ENCODE measurements around the gene ZBTB32. TPM values are rescaled to one million over a fixed set of nuclear protein-coding genes. Genes with fewer than 3 reads are reported as not detected.
A peak's percentile ranks its signal among the peaks of the same experiment; 100 is the strongest.

ZBTB32 gene
- total RNA-seq, 6 experiments from 2014 or later: not detected

- DNase-seq: peak; percentile 61
- H3K4me3 Mint-ChIP-seq: peak within 1 kb of the TSS; percentile 92
These were observed 52.2 kb downstream of the ZBTB32 start, which contains the start of gene HSPB6 for GRCh38 chr19:35756377-35757230. Gene HSPB6, minus strand, starts transcription at chr19:35757029. Its CDS starts 21 bp downstream, at chr19:35757008.

GRCh38 chr19:35757231-35757748 lies 52.9 kb downstream of the ZBTB32 start:
- H3K4me1 Mint-ChIP-seq (ENCODE audit: low read depth): peaks cover 42% of the 10 kb centered on the region
- H3K9me3 Mint-ChIP-seq: no peaks in the 10 kb centered on the region
- peak overlapping the region; percentile 92 for H3K4me3 Mint-ChIP-seq
- peaks cover 17% of the 10 kb centered on the region; the same call in 1 of the 2 replicates for H3K36me3 Mint-ChIP-seq (ENCODE audit: low read depth)
- peak; percentile 29; the same call in 1 of the 2 replicates for TF ChIP-seq CTCF (IDR thresholded peaks at IDR 0.05)
- peaks cover 9% of the 10 kb centered on the region for H3K27me3 Mint-ChIP-seq (ENCODE audit: insufficient read depth)
- H3K27ac Mint-ChIP-seq: peak overlapping the region; percentile 99
- peak; percentile 89 for DNase-seq

More at GRCh38 chr19:35756377-35757230, 52.2 kb downstream of the ZBTB32 start, which contains the start of gene HSPB6:
- peak within 1 kb of the TSS; percentile 99 for H3K27ac Mint-ChIP-seq
- peaks cover 42% of the 10 kb centered on the region for H3K4me1 Mint-ChIP-seq (ENCODE audit: low read depth)
- no peaks in the 10 kb centered on the region for H3K9me3 Mint-ChIP-seq
- no peak for TF ChIP-seq CTCF (IDR thresholded peaks at IDR 0.05)
- peaks cover 12% of the 10 kb centered on the region; the same call in 1 of the 2 replicates for H3K36me3 Mint-ChIP-seq (ENCODE audit: low read depth)
- H3K27me3 Mint-ChIP-seq (ENCODE audit: insufficient read depth): peaks cover 9% of the 10 kb centered on the region

GRCh38 chr19:35757749-35758608 lies 53.6 kb downstream of the ZBTB32 start, which contains the start of gene PROSER3:
Gene PROSER3, plus strand, starts transcription at chr19:35758176. Its CDS starts 40 bp downstream, at chr19:35758216.
- Mint-ChIP-seq H3K36me3 (ENCODE audit: low read depth) (peaks cover 17% of the 10 kb centered on the region; the same call in 1 of the 2 replicates), H3K4me1 (ENCODE audit: low read depth) (peaks cover 42% of the 10 kb centered on the region), H3K27me3 (ENCODE audit: insufficient read depth) (peaks cover 9% of the 10 kb centered on the region), H3K27ac (peak within 1 kb of the TSS; percentile 99), H3K9me3 (no peaks in the 10 kb centered on the region), H3K4me3 (peak within 1 kb of the TSS; percentile 92)
- TF ChIP-seq CTCF (IDR thresholded peaks at IDR 0.05): no peak
- peak; percentile 100 for DNase-seq

- H3K9me3 Mint-ChIP-seq: no peaks in the 10 kb centered on the region
- no peak overlapping the region for H3K27ac Mint-ChIP-seq
- peaks cover 37% of the 10 kb centered on the region for H3K4me1 Mint-ChIP-seq (ENCODE audit: low read depth)
- no peak for DNase-seq
- TF ChIP-seq CTCF (IDR thresholded peaks at IDR 0.05): no peak
- H3K27me3 Mint-ChIP-seq (ENCODE audit: insufficient read depth): peaks cover 6% of the 10 kb centered on the region
- H3K36me3 Mint-ChIP-seq (ENCODE audit: low read depth): peaks cover 17% of the 10 kb centered on the region; the same call in 1 of the 2 replicates
- peak overlapping the region; percentile 92 for H3K4me3 Mint-ChIP-seq
These were observed 55.3 kb downstream of the ZBTB32 start for GRCh38 chr19:35759697-35760096.
